COLO668 (cell line): ENCODE results near the gene HMGB4.

Source experiments
- DNase-seq: peaks from one replicate; lab custom pipeline; 2025; ENCODE audit not compliant: unreplicated experiment; lab: John Stamatoyannopoulos, UW

The HMGB4 gene

GRCh38 chr1:33895976-33896375 lies 32.1 kb downstream of the HMGB4 start:
- DNase-seq, result no peak

DNA sequence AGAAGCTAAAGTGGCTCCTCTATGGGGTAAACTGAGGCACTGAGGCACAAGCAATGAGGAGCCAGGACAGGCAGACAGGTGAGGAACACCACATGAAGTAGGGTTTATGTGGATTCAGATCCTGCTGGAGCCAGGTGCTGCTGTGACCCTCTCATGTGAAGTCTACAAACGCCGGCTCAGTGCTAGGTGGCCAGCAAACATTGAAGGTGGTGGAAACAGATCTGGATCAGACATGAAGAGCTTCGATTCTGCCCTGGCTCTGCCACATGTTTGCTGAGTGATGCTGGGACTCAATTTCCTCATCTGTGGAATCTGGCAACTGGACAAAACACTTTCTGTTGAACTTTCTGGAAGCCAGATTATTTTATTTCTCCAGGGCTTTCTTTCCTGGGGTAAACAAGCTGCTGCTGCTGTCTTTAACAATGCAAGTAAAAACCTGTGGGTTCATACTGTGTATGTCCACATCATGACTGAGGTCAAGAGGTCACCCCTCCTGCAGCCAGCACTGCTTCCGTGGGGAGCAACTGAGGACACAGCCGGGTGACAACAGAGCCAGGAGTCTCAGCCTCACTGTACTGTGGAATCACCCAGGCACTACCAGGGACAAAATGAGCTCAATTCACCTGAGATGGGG lies 33.3 kb downstream of the HMGB4 start:
- DNase-seq, result no peak

DNA sequence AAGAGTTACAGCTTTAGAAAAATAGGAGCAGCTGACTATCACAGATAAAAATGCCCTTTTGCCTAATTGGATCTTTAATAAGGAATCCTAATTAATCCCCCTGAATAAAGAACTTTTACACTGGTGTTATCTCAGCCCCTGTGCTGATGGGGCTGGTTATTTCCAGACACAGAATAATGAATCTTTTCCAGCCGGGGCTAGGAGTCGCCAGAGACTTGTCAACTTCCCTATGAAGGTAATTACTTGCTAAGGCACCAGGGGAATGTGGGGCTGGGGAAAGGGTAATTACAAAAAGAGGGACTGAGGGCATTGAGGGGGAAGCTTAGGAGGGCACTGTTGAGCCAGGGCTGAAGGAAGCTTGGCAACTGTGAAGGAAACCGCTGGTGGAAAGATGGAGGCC lies 34.5 kb downstream of the HMGB4 start:
- no peak for DNase-seq

- DNase-seq, result no peak
These were observed 35.0 kb downstream of the HMGB4 start for GRCh38 chr1:33898881-33899280.

DNA sequence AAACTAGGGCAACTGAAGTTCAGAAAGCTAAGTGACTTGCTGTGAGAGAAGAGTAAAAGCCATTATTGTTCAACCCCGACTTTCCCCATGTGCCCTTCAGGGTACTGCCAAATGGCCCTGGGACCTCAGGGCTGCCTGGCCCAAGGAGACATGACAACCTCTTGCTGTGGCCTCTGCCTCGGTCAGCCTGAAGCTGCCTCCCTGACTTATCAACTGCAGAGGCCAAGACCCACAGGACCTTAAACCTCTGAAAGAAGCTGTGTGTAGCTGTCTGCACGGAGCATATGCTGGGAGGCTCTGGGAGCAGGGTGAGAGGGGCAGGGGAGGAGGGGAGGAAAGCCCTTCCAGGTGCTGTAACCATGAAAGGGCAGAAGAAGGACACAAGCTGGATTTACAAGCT lies 35.9 kb downstream of the HMGB4 start:
- DNase-seq, result no peak

GRCh38 chr1:33902486-33903209 lies 38.8 kb downstream of the HMGB4 start:
- no peak for DNase-seq

GRCh38 chr1:33903210-33903589 lies 39.3 kb downstream of the HMGB4 start:
- DNase-seq, result no peak

GRCh38 chr1:33905241-33905640 lies 41.4 kb downstream of the HMGB4 start:
- no peak for DNase-seq

DNA sequence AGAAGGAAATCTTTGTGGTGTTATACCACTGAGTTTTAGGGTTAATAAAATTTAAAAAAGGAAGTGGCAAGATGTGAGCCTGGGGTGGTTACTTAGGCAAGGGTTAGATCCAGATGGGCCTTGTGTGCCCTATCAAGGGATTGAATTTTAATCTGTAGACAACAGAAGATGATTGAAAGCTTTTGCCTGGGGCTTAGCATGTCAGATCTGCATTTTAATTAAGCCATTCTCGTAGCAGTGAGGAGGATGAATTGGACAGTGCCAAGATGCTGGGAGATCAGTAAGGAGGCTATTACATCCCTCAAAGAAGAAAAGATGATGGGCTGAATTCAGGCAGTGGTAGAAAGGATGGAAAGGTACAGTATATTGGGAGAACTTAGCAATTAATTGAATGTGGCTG lies 42.3 kb downstream of the HMGB4 start:
- DNase-seq, result no peak

DNA sequence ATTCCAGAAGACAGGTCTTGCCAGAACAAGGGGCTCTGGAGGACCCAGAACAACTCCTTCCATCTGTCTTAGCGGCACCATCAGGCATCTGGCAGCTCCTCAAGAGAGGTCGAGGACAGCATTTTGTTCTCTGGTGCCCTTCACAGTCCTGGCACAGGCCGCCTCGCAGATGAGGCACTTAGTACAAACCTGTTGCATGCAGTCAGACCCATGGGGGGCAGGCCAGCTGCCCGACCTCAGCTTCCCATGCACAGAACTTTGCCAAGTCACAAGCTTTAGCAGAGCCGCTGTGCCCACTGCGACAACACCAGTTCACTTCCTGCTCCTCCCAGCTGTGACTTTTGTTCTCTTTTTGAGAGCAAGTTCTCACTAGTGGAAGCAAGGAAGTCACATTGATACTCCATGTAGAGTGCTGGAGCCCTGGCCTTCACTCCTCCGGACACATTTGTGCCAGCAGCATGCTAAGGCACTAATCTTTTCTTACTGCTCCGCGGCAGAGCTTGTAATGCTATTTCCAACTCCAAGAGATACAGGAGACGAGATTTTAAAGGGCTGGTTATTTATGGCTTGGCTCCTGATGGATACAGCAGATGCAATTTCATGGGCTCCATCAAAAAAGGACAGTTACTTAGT lies 44.6 kb downstream of the HMGB4 start:
- DNase-seq, result no peak
